A673 (cell line): Measurements from ENCODE around the gene CCDC71.

Source experiments
- CTCF ChIP-seq: fragments of 300-800, 200-600 bp; sonication (generic); conservative IDR thresholded peaks from 2 replicates; pipeline ENCODE4 v1.5.1; 2017; ENCODE audit warnings: low read depth, mild to moderate bottlenecking, antibody characterized with exemption, low read length, moderate library complexity, mixed read lengths
- EZH2 ChIP-seq: fragments of 200-600 bp; sonication (generic); IDR thresholded peaks from 2 replicates; pipeline ENCODE4 v1.6.1; 2017; ENCODE audit warnings: borderline replicate concordance, low read depth, mild to moderate bottlenecking, mixed read lengths, antibody characterized with exemption, low read length; ENCODE audit not compliant: poor library complexity, severe bottlenecking

GRCh38 chr3:49198611-49199230 lies 32.6 kb upstream of the CCDC71 start:
- TF ChIP-seq CTCF (no peak), EZH2 (no peak)
